ENCODE data around the gene SLC30A7.
"Not testable (repeated sequence)": the region's sequence is repeated elsewhere in the genome, so short reads cannot be mapped to it uniquely, and the experiment has no call there.

SLC30A7 gene

GRCh38 chr1:100941580-100942216 is 45.8 kb downstream of the SLC30A7 start:
- no peak for DNase-seq

- DNase-seq, result no peak
Observed at GRCh38 chr1:100942304-100943046, 46.6 kb downstream of the SLC30A7 start.

- no peak for DNase-seq
Observed at GRCh38 chr1:100943533-100943932, 47.6 kb downstream of the SLC30A7 start.

- DNase-seq, result not testable (repeated sequence)
Observed at GRCh38 chr1:100946064-100946463, 50.2 kb downstream of the SLC30A7 start.

GRCh38 chr1:100947816-100948215 is 51.9 kb downstream of the SLC30A7 start:
- not testable (repeated sequence) for DNase-seq

GRCh38 chr1:100948721-100949405 is 53.0 kb downstream of the SLC30A7 start:
- not testable (repeated sequence) for DNase-seq

GRCh38 chr1:100949515-100950158 is 53.7 kb downstream of the SLC30A7 start:
- DNase-seq, result peak; percentile 54

GRCh38 chr1:100950337-100950736 is 54.4 kb downstream of the SLC30A7 start:
- no peak for DNase-seq

GRCh38 chr1:100950781-100951180 is 54.9 kb downstream of the SLC30A7 start:
- DNase-seq, result no peak

- DNase-seq, result no peak
Observed at GRCh38 chr1:100952104-100952745, 56.3 kb downstream of the SLC30A7 start.

GRCh38 chr1:100952970-100953369 is 57.1 kb downstream of the SLC30A7 start:
- DNase-seq, result not testable (repeated sequence)

GRCh38 chr1:100953960-100954730 is 58.3 kb downstream of the SLC30A7 start:
- no peak for DNase-seq

GRCh38 chr1:100955322-100955721 is 59.4 kb downstream of the SLC30A7 start:
- DNase-seq, result no peak

GRCh38 chr1:100959502-100960060 is 63.7 kb downstream of the SLC30A7 start:
- no peak for DNase-seq

- no peak for DNase-seq
Observed at GRCh38 chr1:100960098-100960497, 64.2 kb downstream of the SLC30A7 start.

- DNase-seq, result no peak
Observed at GRCh38 chr1:100968621-100969020, 72.7 kb downstream of the SLC30A7 start.

GRCh38 chr1:100969327-100969726 is 73.4 kb downstream of the SLC30A7 start:
- DNase-seq, result no peak

- DNase-seq, result no peak
Observed at GRCh38 chr1:100971021-100971420, 75.1 kb downstream of the SLC30A7 start.

GRCh38 chr1:100972185-100972584 is 76.3 kb downstream of the SLC30A7 start:
- DNase-seq, result no peak

GRCh38 chr1:100976936-100977335 is 81.0 kb downstream of the SLC30A7 start:
- DNase-seq, result no peak

GRCh38 chr1:100979631-100980030 is 83.7 kb downstream of the SLC30A7 start:
- no peak for DNase-seq

GRCh38 chr1:100982793-100983192 is 86.9 kb downstream of the SLC30A7 start:
- no peak for DNase-seq

Measured in activated CD8-positive, alpha-beta memory T cell treated with anti-CD3 and anti-CD28 coated beads, Interleukin-2, amount 50 U/mL, for 4 hours (primary cell).